Ammon's horn (tissue), 1 donor: ENCODE results near the gene WNT1.

Experiments
- DNase-seq: peaks from one replicate; pipeline ENCODE4 v3.0.0-alpha.2; 2016; ENCODE audit warnings: low spot score

WNT1 gene

GRCh38 chr12:48961331-48961730 is 16.8 kb upstream of the WNT1 start:
- DNase-seq = no peak

GRCh38 chr12:48961801-48962200 is 16.3 kb upstream of the WNT1 start:
- no peak for DNase-seq

- DNase-seq = no peak
Observed at GRCh38 chr12:48965298-48965838, 12.8 kb upstream of the WNT1 start.

- DNase-seq = no peak
Observed at GRCh38 chr12:48966177-48966895, 11.8 kb upstream of the WNT1 start.

- no peak for DNase-seq
Observed at GRCh38 chr12:48967991-48968390, 10.1 kb upstream of the WNT1 start.

- no peak for DNase-seq
Observed at GRCh38 chr12:48968467-48968866, 9.7 kb upstream of the WNT1 start.

GRCh38 chr12:48969160-48969771 is 8.9 kb upstream of the WNT1 start:
- DNase-seq = no peak

- no peak for DNase-seq
Observed at GRCh38 chr12:48969833-48970701, 8.1 kb upstream of the WNT1 start.

- DNase-seq = no peak
Observed at GRCh38 chr12:48970702-48971334, 7.3 kb upstream of the WNT1 start.

- DNase-seq = no peak
Observed at GRCh38 chr12:48972213-48972951, 5.7 kb upstream of the WNT1 start.

- DNase-seq = no peak
Observed at GRCh38 chr12:48972952-48973483, 5.1 kb upstream of the WNT1 start.

GRCh38 chr12:48973531-48973930 is 4.6 kb upstream of the WNT1 start:
- DNase-seq = no peak

- no peak for DNase-seq
Observed at GRCh38 chr12:48973941-48974673, 4.0 kb upstream of the WNT1 start.

GRCh38 chr12:48977290-48978281 is 536 bp upstream of the WNT1 start:
- no peak for DNase-seq

- DNase-seq = no peak
Observed at GRCh38 chr12:48978741-48979601, 849 bp downstream of the WNT1 start.

- no peak for DNase-seq
Observed at GRCh38 chr12:48979602-48980388, 1.7 kb downstream of the WNT1 start.

GRCh38 chr12:48980389-48980952 is 2.3 kb downstream of the WNT1 start:
- DNase-seq = no peak
